ENCODE data around the gene CD79A. TPM values are rescaled to one million over a fixed set of nuclear protein-coding genes. Genes with fewer than 3 reads are reported as not detected.

Gene CD79A
- total RNA-seq = 2.6 TPM

DNA sequence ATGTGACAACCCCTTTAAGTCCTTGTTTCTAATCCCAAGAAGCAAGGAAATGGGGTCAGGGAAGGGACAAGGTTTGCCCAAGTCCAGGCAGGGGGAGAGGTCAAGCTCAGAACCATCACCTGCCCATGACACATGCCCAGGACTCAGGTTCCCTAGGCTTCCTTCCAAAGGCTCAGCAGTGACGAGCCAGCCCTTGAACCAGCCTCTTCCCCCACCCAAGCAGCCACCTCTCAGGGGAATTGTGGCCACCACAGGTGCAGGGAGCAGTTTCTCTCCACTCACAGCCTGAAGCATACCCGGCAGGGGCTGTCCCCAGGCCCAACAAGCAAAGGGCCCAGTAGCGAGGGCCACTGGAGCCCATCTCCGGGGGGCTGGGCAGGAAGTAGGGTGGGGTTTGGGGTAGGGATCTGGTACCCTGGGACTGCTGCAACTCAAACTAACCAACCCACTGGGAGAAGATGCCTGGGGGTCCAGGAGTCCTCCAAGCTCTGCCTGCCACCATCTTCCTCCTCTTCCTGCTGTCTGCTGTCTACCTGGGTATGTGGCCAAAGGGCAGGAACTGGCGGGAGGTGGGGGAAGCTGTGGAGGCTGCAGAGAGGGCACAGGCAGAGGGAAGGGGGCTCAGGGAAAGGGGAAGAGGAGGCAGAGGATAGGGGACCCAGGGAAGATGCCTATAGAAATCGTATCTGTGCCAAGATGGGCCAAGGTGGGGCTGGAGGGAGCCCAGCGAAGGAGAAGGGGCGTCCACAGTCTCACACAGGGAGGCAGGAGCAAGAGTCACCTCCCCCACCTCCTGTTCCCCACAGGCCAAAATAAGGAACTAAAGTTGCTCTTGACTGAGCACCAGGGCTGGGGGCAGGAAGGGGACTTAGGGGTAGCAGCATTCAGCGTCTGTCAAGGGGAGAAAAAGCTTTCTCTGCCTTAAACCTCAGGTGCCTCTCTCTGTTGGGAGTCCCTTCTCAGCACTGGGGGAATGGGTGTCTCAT, at the start of gene CD79A:
Gene CD79A, plus strand, starts transcription at position 433 of the 986 bp plus-strand sequence. Its CDS starts 26 bp downstream, at position 459.
- peak; percentile 40 for ATAC-seq

DNA sequence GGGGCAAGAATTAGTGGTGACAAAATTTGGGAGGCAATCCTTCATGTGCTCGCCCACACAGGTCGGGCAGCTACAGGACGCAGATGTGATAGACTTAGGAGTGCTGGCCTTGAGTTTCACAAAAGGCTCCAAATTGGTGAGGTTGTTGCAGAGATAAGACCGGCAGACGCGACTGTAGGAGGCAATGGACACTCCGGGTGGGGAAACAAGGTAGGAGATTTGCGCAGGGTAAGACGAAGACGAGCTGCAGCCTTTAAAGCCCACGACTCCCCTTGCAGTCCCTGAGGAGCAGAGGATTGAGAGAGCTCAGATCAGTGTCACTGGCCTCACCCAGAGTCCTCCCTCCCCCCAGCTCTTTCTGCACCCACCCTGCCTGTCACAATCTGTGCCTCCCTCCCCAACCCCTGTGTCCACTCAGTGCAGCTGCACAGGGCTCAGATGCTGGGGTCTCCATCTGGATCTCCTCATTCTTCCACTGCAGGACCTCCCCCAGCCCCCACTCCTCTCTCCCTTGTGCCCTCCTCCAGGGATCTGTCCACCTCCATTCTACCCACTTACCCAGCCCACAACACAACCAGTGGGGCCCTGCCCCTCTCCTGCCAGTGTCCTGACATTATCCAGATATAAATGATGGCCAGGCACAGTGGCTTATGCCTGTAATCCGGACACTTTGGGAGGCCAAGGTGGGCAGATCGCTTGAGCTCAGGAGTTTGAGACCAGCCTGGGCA, 38.9 kb upstream of the CD79A start:
- no peak for ATAC-seq

DNA sequence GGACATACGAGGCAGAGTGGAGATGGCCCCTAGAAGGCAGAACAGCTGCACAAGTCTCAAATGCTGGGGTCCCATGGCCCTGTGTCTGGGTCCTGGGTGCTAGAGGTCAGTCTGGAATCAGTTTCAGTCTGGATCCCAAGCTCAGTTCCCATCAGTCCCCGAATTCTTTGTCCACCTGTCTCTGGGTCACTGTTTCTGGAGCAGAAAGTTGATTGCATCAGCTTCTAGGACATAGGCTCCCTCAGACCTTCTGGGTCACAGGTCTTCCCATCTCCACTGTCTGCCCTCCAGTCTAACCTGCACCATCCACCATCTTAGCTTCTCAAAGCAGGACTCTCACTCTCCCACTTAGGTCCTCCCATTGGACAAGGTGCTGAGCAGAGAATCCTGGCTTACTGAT, 37.9 kb upstream of the CD79A start:
- ATAC-seq = no peak

DNA sequence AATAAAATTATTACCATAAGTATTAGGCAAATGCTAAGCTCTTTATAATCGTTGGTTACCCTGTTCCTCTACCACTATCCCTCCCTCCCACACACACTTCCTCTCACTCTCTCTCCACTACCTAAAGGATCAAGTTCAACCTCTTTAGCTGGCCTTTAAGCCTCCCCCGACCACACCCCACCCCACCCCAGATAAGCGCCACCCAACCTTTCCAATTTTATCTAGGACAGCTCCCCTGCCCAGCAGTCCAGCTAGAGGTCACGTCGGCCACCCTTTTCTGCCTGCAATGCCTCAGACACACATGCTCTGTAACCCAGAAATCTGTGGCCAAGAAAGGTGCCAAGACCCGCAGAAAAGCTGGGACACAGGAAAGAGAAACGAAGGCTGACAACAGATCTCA, 33.7 kb upstream of the CD79A start:
- no peak for ATAC-seq

DNA sequence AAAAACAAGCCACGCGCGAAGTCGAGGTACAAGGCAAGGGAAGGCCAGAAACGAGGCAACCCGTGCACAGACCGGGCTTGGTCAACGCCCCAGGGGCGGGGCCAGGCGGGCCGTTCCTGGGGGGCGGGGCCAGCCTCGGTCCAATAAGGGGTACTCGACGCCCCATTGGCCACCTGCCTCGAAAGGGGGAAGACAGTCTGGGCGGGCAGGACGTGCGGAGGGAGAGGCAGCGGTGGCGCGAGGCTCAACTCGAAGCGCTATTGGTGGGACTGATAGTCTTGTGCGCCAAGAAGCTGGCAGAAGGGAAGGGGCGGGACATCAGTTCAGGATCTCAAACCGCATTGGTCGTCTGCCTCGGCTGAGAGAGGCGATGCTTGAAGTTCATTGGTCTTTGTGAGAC, 32.5 kb upstream of the CD79A start, which contains the start of gene LYPD4:
Gene LYPD4, minus strand, starts transcription at position 83 of the 400 bp plus-strand sequence. CDS start 5,398 bp downstream, outside the sequence.
- no peak for ATAC-seq

DNA sequence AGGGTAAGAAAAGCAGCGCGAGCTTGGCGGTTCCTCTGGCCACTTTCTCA, 32.3 kb upstream of the CD79A start, which contains the start of gene DMRTC2:
Gene DMRTC2, plus strand, starts transcription at position 42 of the 50 bp plus-strand sequence. CDS start 2,387 bp downstream, outside the sequence.
- no peak for ATAC-seq

DNA sequence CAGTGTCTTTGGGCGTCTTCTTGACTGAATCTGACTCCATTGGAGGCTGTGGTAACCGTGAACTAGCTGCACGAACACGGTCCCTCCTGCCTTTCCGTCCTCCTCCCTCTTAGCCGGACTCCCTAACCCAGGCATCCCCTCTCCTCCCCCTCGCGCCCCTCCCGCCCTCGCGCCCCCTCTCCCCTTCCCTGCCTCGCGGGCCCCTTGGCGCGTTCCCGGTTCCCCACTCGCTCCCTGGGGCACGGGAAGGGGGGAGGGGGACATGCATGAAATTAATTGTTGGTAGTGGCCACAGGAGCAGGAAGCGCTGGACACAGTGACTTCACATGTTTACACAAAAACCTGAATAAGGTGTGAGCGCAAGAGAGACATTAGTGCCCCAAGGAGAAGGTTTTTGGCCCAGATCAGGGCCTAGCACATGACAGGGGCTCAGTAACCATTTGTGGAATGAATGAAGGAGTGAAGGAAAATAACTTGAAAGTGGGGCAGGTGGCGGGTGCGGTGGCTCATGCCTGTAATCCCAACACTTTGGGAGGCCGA, 32.0 kb upstream of the CD79A start:
- ATAC-seq = no peak

DNA sequence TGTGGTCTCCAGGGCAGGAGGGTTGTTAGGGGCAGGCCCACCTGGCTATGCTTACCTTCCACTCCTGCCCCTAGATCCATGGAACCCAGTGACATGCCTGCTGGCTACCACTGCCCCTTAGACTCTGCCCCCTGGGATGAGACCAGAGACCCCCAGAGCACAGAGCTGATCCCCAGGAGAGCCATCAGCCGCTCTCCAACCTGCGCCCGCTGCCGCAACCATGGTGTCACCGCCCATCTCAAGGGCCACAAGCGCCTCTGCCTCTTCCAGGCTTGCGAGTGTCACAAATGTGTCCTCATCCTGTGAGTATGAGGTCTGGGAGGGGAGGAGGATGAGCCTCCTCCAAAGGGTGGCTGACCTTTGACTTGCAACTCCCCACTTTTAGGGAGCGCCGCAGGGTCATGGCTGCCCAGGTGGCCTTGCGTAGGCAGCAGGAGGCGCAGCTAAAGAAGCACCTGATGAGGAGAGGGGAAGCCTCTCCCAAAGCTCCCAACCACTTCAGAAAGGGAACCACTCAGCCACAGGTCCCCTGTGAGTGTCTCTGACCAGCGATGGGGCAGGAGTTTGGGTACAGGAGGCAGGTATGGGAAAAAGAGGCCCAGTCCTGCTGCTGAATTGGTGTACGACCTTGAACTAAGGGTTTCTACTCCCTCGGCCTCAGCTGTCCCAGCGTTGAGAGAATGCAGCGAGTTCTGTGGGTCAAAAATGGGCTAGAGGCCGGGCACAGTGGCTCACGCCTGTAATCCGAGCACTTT, 29.6 kb upstream of the CD79A start:
- no peak for ATAC-seq

DNA sequence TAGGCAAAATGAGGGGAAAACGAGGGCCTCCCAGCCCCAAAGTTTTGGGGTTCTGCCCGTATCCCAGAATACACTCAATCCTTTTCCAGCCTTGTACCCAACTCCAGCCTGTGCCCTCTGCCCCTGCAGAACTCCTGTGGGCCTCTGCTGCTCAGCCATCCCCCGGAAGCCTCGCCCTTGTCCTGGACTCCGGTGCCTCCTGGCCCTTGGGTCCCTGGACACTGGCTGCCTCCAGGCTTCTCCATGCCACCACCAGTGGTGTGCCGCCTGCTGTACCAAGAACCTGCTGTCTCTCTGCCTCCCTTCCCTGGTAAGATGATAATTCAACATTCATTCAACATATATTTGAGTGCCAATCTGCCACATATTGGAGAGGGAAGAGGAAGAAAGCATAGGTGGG, 28.4 kb upstream of the CD79A start:
- ATAC-seq = no peak

DNA sequence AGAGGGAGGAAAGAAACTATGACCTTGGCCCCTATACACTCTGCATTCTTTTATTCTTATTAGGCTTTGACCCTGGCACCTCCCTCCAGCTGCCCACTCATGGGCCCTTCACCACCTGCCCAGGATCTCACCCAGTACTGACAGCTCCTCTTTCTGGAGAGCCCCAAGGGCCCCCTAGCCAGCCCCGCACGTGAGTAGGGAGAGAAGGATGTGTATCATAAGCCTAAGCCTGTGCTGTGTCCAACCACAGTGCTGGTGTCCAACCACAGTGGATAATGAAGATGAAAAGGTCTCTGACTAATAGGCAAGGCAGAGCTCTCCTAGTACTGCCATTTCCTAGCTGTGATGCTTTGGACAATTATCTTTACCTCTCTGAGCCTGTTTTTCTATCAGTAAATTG, 28.0 kb upstream of the CD79A start:
- peak; percentile 21 for ATAC-seq

DNA sequence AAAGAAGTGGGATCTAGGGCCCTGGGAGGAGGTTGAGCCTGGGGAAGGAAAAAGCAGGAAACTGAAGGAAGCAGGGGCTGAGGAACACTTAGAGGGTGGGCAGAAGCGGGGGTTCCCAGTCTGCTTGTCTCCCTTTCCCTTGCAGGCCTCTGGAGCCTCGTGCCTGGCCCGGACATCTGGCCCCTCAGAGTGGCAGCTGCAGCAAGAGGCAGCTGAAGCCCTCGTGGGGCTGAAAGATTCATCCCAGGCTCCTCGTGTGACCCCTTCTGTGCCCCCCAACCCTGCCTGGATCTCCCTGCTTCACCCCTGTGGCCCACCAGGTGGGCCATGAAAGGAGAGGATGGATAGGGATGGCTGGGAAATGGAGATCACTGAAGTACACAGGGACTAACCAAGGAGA, 26.7 kb upstream of the CD79A start:
- no peak for ATAC-seq

DNA sequence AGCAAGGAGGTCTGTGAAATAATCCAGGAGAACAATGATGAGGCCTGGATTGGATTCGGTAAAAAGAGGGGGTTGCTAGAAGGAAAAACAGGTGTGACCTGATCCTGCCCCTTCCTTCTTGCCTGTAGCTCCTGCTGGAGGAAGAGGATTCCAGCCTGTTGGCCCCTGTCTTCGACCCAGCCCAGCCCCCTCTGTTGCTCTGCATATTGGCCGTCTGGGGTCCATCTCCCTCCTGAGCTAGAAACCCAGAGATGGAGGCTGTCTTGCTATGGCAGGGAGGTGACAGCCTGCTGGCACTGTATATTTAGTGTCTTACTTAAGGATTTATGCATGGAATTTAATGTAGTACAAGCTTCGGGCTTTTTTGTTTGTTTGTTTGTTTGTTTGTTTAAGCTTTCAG, 25.6 kb upstream of the CD79A start:
- no peak for ATAC-seq

DNA sequence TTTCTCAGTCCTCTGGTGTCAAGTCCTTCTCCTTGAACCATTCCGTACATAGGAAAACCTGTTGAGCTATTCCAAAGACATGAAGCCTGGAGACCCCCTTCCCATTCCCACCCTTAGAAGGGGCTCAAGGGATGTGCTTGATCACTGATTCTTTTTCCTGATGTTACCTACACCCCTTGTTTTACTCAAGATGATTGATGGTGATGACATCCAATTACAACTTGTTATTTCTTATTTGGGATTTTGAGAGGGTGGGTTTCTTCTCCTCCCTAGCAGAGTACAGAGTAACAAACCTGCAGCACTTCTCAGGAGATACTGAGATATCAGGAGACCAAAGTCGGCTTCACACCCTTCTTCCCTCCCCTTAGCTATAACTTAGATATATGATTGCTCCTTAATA, 23.7 kb upstream of the CD79A start:
- no peak for ATAC-seq

DNA sequence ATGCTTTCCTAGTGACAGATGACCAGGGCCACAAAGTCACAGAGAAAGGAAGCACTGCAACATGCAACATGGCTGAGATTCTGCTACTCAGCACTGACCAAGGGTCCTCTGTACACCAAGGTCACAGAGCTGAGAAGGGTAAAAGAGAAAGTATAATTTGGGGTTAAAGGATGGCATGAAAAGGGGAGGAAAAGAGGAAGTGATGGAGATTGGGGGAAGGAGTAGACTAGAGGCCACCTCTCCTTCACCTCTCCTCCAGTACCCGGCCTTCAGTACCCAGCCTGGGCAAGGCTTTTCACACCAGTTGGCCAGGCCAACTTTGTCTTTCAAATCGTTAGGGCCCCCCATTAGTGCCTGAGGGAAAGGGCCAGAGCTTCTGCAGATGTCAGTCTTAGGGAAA, 23.3 kb upstream of the CD79A start:
- no peak for ATAC-seq

DNA sequence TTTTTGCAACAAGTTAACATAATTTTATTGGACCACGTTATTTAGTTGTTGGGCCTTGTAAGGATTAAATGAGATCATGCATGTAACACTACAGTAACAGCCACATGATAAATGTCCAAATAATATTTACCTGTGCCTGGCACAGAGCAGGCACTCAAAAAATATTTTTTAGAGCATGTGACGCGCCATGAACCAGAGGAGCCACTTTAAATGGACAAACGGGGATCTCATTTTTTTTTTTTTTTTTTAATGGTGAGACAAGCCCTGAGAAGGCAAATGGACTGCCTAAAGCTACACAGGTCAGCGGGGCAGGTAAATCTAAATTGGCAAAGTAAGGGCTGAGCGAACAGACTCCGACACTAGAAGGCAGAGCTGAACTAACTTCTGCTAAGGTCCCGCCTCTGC, 17.9 kb upstream of the CD79A start:
- ATAC-seq = no peak

DNA sequence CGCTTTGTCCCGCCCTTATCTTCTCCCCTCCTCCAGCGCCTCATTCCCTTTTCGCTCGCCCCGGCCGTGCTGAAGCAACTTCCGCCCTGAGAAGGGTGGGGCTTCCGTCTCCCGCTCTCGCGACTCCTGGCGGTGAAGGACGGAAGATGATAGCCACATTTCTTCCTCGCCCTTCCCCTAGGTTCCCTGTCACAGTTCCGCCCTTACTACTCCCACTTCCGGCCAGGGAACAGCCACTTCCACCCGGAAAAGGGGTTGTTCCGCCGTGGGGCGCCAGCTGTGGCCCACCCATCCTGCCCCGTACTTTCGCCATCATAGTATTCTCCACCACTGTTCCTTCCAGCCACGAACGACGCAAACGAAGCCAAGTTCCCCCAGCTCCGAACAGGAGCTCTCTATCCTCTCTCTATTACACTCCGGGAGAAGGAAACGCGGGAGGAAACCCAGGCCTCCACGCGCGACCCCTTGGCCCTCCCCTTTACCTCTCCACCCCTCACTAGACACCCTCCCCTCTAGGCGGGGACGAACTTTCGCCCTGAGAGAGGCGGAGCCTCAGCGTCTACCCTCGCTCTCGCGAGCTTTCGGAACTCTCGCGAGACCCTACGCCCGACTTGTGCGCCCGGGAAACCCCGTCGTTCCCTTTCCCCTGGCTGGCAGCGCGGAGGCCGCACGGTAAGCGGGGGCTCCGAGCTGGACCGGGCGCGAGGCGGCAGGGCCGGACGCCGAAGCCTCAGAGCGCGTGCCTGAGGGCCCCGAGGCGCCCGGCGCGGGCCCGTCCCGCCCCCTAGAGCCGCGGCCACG, 17.3 kb upstream of the CD79A start, which contains the start of gene RPS19:
Gene RPS19, plus strand, starts transcription at position 638 of the 801 bp plus-strand sequence. CDS start 520 bp downstream, outside the sequence.
- peak; percentile 95 for ATAC-seq

DNA sequence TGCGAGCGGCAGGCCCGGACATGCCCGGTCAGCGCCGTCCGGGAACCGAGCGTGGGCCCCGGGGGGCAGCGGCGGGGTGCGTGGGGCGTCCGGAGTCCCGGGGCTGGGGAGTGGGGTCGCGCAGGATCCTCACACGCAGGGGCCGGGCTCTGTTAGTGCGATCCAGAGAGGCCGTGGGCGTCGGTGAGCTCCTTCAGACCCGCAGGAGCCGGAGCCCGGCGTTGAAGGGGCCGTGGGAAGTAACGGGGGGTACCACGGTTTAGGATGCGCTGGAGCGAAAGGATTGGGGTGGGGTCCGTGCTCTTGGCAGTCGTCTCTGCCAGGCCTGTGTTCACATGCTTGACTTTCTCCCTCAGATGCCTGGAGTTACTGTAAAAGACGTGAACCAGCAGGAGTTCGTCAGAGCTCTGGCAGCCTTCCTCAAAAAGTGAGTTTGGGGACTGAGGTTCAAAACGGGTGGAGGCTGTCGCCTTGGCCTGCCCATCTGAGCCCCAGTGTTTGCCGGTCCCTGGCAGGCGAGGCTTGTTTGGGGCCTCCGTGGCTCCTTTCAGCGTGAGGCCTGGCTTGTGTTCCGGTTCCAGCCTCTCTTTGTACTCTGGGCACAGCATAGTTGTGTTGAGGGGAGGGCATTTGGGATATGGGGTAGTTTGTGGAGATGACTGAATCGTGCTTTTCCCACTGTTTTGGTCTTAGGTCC, 16.5 kb upstream of the CD79A start:
- no peak for ATAC-seq

DNA sequence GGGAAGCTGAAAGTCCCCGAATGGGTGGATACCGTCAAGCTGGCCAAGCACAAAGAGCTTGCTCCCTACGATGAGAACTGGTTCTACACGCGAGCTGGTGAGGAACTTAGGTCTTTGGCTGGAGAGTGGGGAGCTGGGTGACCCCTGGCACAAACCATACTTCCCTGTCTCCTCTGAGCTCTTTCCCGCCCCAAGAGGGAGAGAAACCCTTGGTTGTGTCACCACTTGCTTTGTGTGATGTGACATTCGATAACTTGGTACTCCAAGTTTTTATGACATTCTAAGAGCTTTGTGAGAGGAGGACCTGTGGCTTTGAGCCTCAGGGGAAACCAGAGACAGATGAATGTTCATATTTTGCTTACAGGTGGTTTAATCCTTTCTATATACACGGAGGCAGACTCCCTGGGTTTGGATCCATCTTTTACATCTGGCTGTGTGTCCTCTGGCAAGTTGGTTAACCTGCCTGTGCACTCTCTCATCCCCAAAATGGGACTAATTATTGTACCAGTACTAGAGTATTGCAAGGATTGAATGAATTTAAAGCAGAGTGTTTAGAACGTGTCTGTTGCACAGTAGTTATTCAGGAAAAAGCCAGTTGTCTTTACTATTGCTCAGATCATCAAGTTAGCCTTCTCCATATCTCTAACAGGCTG, 15.8 kb upstream of the CD79A start:
- ATAC-seq = no peak

DNA sequence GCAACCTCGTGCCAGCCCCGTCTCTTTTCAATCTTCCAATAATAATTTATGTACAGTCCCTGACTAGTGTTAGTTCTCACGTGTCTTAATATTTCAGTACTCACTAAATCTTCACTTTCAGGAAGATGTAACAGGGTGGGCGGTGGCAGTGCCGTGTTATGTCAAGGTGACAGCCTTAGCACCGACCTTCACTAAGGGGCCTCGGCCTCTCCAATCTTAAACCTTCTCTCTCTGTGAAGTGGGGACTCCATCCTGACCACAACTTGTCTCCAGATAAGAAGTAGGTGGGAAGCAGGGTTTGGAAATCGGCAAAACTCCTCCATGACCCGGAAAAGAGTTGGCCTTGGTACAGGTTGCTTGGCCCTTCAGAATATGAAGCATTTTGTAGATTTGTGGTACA, 15.2 kb upstream of the CD79A start:
- no peak for ATAC-seq

DNA sequence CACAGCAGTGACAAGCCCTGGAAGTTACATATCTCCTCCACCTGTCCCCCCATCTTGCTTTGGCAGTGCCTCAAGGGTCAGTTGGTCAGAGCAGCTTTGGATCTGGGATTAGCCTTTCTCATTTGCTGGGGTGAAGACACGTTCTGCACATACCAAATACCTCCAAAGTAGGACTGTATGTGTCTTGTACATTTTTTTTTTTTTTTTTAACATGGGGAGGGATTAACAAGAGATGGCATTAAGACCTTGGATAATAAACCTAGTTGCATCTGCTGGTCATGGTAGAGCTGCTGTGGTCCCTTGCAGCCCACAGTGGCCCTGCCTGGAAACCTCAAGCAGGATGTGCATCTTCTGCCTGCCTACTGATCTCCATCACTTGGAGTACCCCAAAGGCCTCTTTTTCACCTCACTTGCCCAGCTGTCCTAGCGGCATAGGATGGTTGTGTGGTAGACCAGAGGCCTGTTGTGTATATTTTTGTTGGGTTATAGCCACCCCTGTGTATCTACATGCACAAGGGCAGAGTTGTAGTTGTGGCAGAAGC, 14.6 kb upstream of the CD79A start:
- no peak for ATAC-seq
